ENCODE results near the gene C9orf57.
"Not testable (repeated sequence)": the region's sequence is repeated elsewhere in the genome, so short reads cannot be mapped to it uniquely, and the experiment has no call there.

Gene C9orf57, protein sequence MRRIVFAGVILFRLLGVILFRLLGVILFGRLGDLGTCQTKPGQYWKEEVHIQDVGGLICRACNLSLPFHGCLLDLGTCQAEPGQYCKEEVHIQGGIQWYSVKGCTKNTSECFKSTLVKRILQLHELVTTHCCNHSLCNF

DNA sequence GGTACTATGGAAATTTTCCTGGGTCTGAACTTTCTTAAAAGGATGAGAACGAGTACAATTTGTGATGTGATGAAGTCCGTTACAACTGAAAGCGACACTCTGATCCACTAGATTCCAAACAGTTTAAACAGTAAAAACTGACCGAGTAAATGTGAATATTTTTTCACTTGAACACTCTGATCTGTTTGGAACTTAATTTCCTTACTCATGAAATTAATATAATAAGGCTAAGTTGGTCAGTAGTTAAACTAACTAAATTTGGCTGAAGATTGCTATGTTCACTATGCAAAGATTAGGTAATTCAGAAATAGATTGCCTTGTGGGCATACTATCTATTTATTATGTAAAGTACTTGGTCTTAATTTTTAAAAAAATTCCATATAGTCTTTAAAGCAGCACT lies at the start of gene C9orf57:
Gene C9orf57 (minus strand): TSS at position 101 of the 400 bp plus-strand sequence. CDS start 1,282 bp downstream, outside the sequence.
- no peak for DNase-seq (ENCODE audit: low read depth)

DNA sequence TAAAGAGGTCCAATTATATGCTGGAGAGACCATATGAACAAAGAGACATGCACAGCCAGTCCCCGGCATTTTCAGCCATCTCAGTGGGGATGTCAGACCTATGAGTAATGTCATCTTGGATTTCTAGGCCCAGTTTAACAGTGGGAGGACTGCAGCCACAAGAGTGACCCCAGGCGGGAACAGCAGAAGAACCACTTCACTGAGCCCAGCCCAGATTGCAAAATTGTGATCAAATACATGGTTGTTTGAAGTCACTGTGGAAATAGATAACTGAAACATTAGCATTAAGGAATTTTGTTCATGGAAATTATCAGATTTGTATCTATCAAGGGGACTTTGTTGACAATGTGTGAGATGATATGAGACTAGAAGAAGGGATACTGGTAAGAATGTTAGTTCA lies 42.1 kb upstream of the C9orf57 start:
- no peak for DNase-seq (ENCODE audit: low read depth)

DNA sequence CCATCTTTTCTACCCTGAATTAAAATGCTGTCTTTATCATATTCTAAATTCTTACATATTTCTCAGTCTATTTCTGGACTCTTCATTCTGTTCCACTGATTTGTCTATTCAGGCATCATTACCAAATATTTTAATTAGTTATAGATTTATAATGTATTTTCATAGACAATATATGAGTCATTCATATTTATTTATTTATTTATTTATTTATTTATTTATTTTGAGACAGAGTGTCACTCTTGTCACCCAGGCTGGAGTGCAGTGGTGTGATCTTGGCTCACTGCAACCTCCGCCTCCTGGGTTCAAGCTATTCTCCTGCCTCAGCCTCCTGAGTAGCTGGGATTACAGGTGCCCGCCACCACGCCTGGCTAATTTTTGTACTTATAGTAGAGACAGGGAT lies 35.1 kb upstream of the C9orf57 start:
- not testable (repeated sequence) for DNase-seq (ENCODE audit: low read depth)

DNA sequence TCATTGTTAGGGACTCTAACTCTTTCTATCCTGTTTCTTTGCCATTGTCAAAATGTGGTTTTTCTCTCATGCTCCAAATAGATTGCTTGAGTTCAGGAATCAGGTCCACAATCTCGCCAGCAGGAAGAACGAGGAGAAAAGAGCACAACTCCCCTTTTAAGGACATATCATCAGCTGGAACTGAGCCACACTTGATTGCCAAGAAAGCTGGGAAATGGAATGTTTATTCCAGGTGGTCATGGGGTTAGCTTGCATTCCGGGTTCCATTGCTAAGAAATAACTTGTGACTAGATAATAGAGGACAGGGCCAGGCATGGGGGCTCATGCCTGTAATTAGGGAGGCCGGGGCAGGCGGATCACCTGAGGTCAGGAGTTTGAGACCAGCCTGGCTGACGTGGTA lies 32.4 kb upstream of the C9orf57 start:
- no peak for DNase-seq (ENCODE audit: low read depth)

DNA sequence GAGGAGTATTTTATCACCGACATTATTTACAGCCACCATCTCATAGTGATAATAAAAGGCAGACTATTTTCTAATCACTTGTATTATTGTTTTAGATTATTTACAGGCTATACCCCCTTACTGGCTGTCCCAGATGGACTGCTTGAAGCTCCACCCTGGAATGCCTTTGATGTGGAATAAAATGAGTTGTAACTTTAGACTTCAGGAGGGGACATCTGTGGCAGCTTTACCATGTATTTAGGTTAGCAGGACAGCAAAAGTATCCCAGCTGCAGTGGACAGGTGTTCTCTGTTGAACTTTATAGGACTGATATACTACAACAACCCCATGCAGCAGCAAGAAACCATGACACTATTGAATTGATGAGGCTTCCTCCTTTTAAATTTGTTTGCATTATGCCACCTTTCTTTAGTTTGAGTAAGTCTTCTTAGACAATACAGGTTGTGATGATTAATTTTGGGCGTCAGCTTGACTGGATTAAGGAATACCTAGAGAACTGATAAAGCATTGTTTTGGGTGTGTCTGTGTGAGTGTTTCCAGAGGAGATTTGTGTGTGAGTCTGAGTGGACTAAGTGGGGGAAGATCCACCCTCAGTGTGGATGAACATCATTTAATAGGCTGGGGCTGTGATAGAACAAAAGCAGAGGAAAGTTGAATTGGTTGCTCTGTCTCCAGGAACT lies 29.2 kb upstream of the C9orf57 start:
- no peak for DNase-seq (ENCODE audit: low read depth)

DNA sequence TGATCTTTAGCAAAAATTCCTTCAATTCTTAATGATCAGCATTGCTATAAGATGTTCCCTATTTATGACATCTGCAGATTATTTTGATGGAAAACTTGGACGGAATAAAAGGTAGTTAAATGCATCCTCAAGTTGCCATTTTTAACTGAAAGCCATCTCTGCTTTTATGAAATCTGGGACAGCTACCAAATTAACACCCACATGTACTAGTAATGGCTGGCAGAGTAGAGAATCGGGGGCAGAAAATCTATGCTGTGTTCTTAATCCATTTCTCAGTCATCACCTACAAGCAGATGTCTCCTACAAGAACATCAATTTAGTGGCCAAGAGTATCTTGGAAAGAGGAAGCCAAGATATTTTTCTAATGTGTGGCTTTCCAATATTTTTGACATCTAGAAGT lies 22.1 kb upstream of the C9orf57 start:
- DNase-seq (ENCODE audit: low read depth) = no peak

DNA sequence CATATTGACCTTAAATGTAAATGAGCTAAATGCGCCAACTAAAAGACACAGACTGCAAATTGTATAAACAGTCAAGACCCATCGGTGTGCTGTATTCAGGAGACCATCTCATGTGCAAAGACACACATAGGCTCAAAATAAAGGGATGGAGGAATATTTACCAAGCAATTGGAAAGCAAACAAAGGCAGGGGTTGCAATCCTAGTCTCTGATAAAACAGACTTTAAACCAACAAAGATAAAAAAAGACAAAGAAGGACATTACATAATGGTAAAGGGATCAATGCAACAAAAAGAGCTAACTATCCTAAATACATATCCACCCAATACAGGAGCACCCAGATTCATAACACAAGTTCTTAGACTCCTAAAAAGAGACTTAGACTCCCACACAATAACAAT lies 14.3 kb upstream of the C9orf57 start:
- not testable (repeated sequence) for DNase-seq (ENCODE audit: low read depth)

DNA sequence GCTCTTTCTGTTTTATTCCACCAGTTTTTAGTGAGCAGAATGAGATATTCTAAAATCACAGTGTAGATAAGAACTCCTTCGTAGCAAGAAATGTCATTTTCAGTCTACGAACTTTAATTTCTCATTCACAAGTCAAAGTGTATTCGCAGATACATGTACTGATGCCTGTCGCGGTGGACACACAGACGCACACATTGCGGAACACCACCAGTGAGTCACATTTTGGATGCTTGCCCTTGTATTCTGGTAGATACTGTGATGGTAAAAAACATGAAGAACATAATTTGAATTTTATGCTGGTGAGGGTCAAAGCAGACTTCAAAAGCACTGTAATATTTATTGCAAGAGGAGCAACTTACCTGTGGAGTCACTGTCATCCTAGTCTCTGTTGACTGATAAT lies 4.7 kb upstream of the C9orf57 start:
- no peak for DNase-seq (ENCODE audit: low read depth)

DNA sequence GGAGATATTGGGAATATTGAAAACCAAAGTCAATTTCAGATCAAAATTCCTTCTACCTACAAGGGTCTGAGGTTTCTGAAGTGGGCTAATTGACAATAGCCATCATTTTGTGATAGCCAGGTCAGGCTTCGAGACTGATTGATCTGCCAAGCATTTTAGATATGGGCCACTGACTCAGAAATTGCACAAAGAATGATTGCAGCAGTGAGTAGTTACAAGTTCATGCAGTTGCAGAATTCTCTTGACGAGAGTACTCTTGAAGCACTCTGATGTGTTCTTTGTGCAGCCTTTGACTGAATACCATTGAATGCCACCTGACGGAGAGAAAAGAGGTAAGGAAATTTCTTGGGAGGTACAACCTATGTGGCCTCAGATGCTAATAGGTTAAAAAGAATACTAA lies 8.3 kb downstream of the C9orf57 start:
- no peak for DNase-seq (ENCODE audit: low read depth)

DNA sequence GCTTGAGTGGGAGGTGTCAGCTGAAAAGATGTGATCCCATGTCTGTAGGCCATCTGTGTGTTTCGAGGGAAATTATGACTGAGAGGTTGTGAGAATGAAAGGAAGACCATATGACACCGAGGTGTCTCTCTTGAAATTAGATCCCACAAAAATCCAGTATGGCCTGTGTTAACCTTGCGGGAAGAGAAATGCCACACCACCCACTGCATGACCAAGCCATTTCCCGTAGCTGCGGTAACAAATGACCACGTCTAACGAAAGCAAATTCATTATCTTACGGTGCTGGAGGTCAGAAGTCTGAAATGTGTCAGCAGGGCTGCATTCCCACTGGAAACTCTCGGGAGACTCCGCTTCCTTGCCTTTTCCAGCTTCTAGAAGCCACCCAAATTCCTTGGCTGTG lies 11.6 kb downstream of the C9orf57 start:
- no peak for DNase-seq (ENCODE audit: low read depth)

DNA sequence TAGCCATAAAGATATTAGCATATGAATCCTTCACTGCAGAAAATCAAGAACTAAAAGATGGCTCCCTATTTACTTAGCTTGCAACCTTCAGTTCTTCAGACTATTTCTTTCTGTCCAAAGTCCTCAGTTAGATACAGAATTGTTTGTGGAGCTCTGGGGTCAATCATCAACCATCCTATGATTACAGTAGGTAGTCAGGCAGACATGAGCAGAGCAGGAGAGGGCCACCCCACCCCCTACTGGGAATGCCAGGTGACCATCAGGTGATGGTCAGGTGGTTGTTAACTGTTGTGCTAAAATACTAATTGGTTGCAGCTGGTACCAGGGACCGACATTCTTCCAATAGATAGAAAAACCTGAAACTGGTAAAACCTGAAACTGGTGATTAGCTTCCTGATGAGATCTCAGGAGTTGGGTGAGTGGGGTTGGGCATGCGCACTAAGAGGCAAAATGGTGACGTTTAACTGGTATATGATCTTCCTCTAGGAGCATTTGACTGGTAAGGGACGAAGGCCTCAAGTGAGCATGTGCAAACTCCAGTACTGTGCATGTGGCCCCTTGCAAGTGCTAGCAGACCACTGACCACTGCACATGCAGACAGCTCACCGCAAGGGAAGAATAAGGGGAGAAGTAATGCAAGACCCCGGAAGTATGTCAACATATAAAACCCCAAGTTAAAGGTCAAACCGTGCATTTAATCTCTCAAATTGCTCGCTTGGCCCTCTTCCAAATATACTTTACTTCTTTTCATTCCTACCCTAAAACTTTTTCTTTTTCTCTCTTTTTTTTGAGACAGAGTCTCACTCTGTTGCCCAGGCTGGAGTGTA lies 13.6 kb downstream of the C9orf57 start:
- no peak for DNase-seq (ENCODE audit: low read depth)

DNA sequence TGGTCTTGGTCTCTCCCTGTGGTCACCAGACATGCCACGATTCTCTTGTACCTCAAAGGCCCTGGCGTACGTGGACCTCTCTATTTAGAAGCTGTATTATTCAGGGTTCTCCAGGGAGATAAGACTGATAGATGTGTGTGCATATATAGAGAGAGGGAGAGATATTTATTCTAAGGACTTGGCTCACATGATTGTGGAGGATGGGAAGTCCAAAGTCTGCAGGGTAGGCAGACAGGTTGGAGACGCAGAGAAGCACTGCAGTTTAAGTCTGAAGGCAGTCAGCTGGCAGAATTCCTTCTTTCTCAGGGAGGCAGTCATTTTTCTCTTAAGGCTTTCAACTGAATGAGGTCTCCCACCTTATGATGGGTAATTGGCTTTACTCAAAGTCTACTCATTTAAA lies 16.3 kb downstream of the C9orf57 start:
- DNase-seq (ENCODE audit: low read depth) = no peak

DNA sequence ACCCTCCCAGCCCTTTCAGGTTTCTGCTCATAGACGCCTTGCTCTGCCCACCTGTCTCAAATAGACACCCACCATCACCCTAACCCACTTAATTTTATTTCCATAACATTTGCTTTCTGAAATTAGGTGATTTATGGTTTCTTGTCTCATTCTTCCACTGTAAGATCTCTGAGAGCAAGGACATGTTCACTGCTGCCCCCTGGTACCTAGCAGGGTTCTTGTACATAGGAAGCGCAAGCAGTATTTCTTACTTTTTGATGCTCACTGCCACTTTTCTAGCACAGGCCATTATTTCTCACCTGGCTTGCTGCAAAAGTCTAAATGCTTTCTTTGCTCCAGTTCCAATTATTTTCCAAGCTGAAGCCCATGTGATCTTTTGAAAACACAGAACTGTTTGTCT lies 16.8 kb downstream of the C9orf57 start:
- DNase-seq (ENCODE audit: low read depth) = no peak

DNA sequence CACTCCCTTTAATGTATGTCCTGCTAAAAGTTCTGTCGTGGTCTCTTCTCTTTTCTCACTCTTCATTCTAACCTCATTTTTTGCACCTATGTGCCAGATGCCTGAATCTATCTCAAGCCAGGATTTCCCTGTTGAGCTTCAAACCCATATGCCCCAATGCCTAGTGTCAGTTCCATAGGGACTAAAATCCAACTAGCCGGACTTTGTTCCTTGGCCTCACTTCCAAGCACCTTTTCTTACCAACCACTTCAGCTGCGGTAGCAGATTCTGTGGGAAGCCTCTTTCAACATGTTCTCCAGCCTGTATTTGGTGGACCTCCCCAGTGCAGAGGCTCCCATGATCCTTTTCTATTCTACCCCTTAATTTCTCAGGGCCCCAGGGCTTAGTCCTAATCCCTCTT lies 17.5 kb downstream of the C9orf57 start:
- no peak for DNase-seq (ENCODE audit: low read depth)

DNA sequence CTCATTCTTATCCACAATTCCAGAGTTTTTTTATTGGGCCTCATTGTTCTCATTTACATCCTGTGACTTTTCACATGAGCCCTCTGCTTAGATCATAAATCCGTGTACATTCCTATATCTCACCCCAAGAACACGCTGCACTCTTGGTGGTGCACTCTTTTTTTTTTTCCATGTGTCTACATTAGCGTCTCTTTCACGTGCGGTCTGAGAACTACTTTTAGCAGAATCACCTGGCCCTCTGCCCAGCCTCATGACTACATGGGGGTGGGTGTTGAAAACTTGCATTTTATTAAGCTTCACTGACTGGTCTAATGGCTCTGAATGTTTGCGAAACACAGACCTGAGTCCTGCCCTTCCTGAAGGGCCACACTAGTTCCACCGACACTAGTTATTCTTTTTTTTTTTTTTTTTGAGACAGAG lies 18.6 kb downstream of the C9orf57 start:
- DNase-seq (ENCODE audit: low read depth) = peak; percentile 66

DNA sequence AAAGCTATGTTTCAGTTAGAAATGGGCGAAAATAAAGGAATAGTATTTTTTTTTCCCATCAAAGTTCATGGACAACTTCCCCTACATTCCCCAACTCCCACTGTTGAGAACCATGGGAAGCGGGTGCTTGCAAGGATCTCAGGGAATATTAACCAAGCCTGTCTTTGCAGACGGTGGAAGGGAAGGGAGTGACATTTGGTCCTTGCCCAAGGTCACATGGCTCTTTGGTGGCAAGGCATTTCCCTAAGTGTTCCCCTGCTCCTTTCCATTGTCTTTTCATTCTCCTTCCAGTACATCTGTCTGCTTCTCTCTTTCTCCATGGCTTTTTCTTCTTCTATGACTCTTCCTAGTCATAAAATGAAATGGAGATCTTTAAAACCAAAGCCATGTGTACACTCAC lies 19.0 kb downstream of the C9orf57 start:
- no peak for DNase-seq (ENCODE audit: low read depth)

DNA sequence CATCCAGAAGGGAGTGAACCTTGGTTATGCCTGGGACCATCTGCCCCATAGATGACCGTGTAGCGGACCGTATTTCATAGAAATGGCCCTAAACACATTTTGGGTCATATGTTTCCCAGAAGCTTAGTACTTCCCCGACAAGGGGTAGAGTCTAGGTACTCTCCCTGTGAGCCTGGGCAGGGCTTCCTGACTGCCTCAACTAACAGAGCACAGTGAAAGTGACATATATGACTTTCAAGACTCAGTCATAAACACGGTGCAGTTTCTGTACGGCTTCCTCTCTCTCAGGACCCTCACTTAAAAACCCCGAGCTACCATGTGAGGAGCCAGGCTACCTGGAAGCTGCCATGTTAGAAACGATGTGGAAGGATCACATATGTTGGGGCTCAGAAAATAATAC lies 20.9 kb downstream of the C9orf57 start:
- no peak for DNase-seq (ENCODE audit: low read depth)

DNA sequence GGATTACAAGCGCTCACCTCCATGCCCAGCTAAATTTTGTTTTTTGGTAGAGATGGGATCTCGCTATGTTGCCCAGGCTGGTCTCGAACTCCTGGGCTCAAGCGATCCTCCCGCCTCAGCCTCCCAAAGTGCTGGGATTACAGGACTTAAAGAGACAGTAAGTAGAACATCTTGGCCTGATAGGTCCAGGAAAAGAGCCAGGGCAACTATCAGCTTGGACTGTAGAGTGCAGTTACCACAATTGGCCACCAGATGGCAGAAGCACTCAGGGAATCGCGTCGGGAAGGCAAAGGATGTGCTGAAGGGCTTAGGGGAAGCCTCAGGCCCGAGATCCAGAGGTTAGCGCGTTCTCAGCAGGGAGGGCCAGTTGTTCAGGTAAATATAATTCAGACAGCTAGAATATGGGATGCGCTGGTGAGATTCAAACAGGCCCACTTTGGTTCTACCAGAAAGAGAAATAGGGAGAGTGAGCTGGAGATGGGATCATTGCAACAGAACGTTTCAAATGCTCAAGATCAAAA lies 21.5 kb downstream of the C9orf57 start:
- DNase-seq (ENCODE audit: low read depth) = peak; percentile 67

DNA sequence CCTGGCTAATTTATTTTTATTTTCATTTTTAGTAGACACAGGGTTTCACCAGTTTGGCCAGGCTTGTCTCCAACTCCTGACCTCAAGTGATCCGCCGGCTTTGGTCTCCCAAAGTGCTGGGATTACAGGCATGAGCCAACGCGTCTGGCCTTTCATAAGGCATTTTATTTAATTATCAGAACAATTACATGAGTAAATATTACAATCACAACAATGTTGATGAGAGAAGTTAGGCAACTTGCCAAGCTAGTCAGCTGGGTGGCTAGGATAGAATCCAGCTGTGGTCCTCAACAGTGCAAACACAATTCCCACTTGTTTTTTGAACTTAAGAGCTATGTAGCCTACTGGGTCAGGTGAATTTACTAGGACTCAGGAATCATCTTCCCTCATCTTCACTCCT lies 22.0 kb downstream of the C9orf57 start:
- DNase-seq (ENCODE audit: low read depth) = no peak

DNA sequence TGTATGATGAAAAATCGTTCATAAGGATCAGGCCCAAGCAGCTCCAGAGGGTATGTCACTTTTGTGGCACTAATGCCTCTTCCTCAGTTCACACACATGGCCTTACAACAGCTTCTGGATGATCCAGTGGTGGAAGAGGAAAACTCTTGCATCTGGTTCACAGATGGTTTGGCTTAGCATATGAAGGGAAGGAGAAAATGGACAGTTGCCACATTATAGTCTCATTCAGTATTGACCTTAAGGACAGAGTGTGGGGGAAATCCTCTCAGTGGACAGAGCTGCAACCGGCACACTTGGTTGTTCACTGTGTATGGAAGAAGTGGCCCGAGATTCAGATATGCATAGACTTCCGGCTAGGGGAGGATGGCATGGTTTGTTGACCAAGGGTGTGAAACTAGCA lies 22.8 kb downstream of the C9orf57 start:
- no peak for DNase-seq (ENCODE audit: low read depth)

DNA sequence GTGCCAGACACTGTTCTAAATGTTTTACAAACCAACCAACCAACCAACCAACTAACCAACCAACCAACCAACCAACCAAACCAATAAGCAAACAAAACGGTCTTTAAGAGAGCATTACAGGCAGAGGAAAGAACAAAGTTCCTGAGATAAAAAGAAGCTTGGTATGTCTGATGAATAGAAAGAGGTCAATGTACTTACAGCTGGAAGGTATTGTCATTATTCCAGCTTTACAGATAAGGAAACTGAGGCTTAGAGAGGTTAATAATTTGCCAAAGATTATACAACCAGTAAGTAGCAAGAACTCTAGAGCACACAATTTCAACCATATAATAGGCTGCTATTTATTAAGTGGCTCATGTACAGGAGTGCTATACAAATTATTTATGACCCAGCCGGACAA lies 29.6 kb downstream of the C9orf57 start:
- no peak for DNase-seq (ENCODE audit: low read depth)

DNA sequence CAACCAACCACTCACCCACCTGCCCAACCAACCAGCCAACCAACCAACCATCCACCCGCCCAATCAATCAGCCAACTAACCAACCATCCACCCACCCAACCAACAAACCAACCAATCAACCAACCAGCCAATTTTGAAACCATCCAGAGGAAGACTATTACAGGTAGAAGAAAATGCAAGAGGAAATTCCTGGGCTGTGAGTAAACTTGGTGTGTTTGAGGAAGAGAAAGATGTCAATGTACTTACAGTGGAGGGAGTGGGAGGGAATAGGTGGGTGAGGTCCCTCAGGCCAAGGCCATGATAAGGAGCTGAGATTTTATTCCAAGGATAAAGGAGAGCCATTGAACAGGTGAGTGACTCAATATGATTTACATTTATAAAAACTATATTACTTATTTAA lies 30.4 kb downstream of the C9orf57 start:
- no peak for DNase-seq (ENCODE audit: low read depth)

DNA sequence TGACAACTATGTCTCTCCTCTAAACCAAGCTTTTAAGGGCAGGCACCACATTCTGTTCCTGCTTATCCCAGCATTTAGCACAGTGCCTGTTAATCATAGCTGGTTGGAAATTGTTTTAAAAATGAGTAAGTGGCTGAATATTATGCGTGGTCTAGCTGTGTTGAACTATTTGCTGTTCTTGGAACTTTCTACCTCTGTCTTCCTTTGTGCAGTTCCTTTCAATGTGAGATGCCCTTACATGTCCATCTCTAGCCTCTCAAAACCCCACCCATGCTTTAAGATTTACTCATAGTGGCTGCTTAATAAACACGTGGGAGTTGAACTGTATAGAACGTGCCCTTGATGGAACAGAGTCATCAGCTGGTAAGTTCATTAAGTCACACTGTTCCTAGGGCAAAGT lies 34.5 kb downstream of the C9orf57 start:
- DNase-seq (ENCODE audit: low read depth) = no peak
